Raji (cell line): Measurements from ENCODE around the gene MIGA1.

Source experiments
- POLR2A ChIP-seq: IDR thresholded peaks from 2 replicates; pipeline ENCODE4 v1.6.1; 2011; ENCODE audit warnings: low read depth, low read length, control low read depth; ENCODE audit not compliant: insufficient read depth

MIGA1 gene

DNA sequence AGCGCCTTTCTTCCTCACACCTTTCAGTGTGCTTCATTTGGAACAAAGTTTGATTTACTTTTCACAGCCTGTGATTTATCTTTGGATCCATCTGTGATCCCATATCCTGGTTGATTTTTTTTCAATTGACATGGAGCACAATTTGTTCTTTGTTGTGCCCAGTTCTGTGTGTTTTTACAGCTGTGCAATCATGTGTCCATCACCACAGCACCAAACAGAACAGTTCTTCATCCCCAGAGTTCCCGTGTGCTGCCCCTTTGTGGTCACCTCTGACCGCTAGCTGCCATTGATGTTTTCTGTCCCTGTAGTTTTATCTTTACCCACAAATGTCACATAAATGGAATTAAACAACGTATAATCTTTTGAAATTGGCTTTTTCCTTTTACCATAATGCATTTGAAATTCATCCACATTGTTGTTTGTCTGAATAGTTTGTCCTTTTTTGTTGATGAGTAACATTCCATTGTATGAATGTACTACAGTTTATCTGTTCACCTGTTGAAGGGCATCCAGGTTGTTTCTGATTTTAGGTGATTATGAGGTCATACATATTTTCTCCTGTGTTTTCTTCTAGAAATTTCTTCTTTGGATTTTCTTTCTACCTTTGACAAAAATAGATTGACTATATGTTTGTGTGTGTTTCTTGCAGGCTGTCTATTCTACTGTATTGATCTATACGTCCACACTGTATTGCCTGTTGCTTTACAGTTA, 17.4 kb downstream of the MIGA1 start:
- TF ChIP-seq POLR2A = no peak

DNA sequence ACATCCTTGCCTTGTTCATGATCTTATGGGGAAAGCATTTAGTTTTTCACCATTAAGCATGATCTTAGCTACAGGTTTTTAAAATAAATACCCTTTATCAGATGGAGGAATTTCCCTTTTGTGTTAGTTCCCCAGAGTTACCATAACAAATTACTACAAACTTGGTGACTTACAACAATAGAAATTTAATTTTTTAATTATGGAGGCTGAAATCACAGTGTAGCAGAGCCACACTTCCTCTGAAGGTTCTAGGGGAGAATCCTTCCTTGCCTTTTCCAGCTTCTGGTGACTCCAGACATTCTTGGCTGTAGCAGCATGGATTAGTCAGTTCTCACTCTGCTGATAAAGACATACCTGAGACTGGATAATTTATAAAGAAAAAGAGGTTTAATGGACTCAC, 18.5 kb downstream of the MIGA1 start:
- no peak for TF ChIP-seq POLR2A

DNA sequence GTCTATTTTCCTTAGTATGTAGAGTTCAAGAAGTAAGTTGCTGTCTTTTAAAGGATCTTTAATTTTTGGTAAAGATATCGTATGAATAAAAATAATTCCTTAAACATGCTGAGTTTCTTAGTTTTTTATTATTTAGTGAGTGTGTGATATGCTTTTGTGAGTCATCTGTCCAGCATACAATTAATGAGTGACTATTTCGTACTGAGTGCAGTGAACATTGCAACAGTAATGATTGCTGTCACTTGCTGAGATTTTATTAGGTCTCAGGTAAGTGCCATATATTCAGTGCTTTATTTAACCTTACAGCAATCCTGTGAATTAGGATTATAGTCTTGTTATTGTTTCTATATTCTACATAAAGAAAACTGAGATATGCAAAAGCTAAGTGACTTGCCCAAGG, 22.6 kb downstream of the MIGA1 start:
- TF ChIP-seq POLR2A = no peak

DNA sequence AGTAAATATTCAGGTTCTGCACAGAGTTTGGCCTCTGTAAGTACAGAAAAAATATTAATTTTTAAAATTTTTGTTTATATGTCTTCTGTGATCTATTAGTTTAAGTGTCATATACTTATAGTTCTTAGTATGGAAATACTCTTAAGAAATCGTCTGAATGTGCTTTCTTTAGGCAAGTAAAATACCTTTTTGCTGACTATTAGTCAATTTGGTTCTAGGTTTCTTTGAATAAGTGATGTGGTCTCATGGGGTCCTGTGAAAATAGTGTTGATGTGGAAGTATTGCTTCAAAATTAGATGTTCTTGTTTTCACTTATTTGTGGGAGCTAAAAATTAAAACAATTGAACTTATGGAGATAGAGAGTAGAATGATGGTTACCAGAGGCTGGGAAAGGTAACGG, 23.9 kb downstream of the MIGA1 start:
- TF ChIP-seq POLR2A = no peak

DNA sequence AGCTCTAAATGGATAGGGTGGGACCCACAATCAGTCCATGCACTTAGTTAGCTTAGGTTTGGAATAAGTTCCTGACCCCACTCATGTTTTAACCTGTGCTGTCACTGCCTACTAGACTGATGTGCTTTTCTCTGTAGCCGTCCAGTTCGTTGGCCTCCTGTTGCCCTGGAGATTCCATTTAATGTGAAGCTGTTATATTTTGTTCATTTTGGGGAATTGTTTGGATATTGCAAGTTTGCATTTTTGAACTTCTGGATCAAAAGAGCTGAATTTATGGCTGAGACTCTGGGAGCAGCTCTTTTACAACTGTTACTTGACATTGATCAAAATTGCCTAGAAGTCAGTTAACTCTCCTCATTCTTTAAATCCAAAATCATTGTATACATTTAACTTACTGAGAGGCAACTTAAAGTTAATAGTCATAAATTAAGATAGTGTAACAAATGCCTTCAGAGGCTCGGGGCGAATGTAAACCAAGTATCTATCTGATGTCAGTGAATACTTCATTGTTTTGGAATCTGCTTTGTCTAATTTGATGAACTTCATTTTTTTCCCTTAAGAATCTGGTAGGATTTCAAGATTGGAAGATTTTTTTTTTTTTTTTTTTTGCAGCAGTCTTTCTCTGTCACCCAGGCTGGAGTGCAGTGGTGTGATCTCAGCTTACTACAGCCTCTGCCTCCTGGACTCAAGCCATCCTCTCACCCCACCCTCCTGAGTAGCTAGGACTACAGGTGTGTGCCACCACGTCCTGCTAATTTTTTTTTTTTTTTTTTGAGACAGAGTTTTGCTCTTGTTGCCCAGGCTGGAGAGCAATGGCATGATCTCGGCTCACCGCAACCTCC, 38.1 kb downstream of the MIGA1 start:
- TF ChIP-seq POLR2A = no peak

DNA sequence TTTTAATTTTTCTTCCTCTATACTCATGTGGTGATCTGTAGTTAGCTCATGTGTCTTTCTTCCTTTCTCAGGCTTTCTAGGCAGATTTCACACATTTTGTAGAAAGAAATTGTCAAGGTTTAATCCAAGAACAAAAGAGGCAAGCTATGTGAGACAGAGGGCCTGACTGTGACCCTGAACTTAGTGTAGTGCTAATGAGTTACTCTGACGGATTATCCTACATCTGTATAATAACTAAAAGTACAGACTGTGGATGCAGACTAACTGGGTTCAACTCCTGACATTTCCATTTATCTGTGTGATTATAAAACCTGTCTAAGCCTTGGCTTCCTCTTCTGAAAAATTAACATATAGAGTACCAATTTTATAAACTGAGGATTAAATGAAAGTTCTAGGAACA, 40.7 kb downstream of the MIGA1 start:
- TF ChIP-seq POLR2A = no peak

DNA sequence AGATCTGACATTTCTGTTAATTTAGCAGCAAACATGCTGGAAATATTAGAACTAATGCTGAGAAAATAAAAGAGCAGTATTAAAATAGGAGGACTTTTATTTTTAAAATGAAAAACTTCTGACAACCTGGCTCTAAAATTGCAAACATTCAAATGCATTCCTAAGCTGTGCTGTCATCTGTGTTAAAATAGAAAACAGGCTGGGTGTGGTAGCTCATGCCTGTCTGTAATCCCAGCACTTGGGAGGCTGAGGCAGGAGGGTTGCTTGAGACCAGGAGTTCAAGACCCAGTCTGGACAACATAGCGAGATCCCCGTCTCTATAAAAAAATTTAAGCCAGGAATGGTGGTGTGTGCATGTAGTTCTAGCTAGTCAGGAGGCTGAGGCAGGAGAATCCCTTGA, 44.6 kb downstream of the MIGA1 start:
- TF ChIP-seq POLR2A = no peak

DNA sequence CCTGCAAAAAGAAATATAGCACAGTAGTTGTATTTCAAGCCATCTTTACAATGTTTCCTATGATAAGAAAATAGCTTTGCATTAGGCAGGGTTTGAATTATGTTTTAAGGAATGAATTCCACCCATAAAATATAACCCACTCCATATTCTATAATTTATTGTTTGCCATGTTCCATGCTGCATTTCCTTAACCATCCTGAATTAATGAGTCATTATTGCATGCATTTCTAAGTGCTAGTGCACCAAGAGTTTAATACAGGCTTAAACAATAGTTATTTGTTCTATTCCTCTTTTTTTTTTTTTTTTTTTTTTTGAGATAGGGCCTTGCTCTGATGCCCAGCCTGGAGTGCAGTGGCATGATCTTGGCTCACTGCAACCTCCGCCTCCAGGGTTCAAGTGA, 45.2 kb downstream of the MIGA1 start:
- TF ChIP-seq POLR2A = no peak

DNA sequence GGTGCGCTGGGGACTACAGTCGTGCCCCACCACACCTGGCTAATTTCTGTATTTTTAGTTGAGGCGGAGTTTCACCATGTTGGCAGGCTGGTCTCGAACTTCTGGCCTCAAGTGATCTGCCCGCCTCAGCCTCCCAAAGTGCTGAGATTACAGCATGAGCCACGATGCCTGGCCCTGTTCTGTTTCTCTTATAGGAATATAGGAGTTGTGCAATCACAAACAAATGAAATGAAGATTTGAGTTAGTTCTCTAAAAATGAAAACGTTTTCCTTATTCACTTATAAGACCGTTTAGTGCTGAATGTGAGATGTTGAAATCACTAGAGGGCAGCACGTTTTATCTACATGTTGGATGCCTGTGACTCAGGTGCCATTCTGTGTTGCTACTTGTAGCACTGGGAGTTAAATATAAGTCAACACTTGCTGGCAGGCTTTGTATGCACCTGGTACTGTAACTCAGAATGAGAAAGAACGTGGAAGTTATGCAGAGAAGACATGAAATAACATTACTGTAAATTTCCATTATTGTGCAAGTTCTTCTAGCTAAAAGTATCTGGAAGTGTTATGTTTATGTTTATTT, 45.8 kb downstream of the MIGA1 start:
- TF ChIP-seq POLR2A = no peak

DNA sequence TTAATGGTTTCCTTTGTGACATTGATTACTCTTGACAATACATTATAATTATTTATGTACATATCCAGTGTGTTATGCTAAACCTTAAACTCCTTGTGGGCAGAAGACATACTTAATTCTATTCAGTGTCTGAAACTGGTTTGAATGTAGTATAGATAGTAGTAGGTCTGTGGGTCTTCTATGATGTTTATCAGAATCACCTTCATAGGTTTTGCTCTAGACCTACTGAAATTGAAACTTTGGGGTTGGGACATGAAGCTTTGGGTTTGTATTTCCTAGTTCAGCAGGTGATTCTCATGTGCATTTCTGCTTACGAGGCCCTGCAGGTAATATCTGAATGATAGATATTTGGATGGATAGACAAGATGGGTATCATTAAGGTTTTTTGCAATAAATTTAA, 48.6 kb downstream of the MIGA1 start:
- TF ChIP-seq POLR2A = no peak

DNA sequence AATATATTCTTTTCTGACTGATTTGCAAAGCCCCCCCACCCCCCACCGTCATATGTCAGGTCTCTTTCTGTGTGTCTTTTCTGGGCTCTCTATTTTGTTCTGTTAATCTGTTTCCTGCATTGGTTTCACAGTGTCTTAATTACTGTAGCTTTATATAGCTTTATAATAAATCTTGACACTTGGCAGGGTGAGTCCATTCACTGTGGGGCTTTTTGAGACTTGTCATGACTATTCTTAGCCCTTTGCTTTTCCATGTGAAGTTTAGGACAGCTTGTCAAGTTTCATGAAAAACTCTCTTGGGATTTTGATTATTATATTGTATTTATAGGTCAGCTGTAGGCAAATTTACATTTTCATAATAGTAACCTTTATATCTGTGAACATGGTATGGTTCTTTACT, 50.4 kb downstream of the MIGA1 start:
- no peak for TF ChIP-seq POLR2A

DNA sequence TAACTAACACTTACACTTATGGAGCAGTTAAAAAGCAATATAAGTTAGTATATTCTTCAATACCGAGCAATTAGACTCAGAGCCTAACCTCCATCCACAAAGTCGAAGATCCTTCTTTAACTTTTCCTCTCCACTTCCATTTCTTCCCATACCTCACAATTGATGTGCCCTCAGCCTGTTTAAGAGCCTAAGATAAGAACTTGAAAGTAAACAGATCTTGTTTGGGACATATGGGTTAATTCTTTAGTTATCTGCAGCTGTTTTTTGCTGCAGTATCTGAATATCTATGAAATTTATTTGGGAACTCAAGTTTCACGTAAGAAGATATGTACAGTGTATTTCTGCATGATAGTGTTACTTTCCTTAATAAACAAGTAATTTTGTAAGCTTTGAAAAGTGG, 51.5 kb downstream of the MIGA1 start:
- no peak for TF ChIP-seq POLR2A

DNA sequence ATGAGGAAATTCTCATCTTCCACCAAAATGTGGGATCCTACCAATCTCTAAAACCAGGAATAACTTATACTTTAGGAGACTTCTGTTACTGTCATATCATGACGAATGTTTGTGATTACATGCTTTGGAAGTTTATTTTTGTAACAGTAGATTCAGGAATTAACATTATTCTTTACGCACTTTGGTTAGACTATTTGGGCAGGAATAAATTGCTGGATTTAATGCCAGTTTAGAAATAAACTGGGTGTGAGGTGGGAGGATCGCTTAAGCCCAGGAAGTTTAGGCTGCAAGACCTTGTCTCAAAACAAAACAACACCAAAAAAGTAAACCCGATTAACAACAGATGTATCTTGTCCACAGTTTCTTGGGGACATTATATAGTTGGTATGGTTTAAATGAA, 52.1 kb downstream of the MIGA1 start:
- TF ChIP-seq POLR2A = no peak

DNA sequence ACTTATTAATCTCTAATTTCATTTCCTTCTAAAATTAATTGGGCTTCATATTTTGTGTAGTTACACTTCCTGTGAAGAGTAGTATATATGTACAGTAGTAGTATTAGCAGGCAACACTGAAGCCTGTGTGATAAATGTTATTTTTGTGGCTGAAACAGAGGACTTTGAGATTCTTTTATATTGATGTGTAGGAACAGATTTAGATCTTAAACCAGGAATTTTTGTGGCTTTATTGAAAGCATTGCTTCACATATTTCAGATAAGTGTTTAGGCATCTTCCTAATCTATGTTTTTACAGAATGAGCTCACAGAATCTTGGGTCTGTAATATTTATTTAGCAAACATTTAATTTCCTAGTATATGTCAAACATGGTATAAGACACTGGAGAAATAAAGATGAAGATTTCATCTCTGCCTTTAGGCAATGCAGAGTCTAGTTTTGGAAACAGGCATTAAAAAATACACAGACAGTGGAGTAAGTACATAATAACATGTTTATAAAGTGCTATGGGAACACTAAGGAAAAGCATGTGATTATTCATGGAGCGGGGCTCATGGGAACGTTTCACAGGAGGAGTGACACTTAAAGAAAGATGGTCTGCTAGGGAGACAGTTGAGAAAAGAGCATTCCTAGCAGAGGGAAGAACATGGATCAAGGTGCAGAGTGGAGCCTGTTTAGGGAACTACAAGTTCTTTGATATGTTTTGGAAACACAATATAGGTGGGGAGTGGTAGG, 52.7 kb downstream of the MIGA1 start:
- no peak for TF ChIP-seq POLR2A

DNA sequence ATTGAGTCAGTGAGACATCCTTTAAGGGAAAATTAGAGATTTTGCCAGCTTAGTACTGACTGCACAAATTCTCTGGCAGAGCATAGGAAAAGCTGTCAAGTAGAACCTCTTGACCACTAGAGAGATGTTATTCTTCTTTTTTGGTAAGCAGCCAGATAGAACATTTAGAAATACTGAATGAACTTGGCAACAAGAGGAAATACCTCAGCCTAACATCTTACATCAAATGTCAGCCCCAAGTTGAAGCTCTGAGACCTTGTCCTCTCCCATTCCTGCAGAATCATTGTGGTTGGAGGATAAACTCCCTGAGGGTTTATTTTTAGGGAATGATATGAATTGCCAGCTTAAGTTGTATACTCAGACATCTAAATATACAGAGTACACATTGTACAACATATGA, 53.5 kb downstream of the MIGA1 start:
- TF ChIP-seq POLR2A = no peak
